Activated naive CD4-positive, alpha-beta T cell (primary cell): ENCODE measurements around the gene KRT8.
"Not testable (repeated sequence)": the region's sequence is repeated elsewhere in the genome, so short reads cannot be mapped to it uniquely, and the experiment has no call there.

Experiments used
- DNase-seq, 4 experiments: peaks; one replicate each; lab custom pipeline; 2025; lab: John Stamatoyannopoulos, UW

KRT8 gene

DNA sequence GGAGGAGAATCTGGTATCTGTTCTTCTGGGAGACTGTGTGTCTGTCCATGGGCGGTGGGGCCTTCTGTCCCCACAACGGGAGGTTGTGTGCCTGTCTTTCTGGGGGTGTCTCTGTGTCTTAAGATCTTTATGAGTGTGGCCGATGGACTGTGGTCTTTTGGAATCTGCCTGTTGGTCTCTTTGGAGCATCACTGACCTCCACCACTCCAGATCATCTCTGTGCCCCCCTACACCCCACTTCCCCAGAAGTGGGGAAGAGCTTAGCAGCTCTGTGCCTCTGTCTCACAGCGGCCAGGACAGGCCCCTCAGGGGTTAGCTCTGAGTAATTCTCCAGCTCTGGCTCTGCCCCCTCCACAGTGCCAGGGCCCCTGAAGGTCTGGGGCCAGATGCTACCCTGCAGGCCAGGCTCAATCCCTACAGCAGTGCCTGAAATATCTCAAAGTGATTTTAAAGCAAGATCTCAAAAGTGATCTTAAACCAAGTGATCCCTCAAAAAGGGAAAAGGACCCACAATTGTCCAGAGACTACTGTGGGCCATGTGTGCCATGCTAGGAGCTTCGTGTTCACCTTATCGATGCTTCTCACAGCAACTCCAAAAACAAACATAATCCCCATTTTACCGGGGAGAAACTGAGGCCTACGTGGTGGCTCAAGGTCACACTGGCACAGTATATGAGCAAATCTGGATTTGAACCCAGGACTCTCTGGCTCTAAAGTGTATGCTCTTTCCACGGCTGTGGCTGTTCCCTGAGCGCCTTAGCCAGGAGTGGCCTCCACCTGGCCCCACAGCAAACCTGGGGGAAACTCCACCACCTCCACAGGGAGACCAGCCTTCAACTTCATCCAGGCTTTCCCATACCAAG is 30.1 kb downstream of the KRT8 start:
- no peak for DNase-seq

DNA sequence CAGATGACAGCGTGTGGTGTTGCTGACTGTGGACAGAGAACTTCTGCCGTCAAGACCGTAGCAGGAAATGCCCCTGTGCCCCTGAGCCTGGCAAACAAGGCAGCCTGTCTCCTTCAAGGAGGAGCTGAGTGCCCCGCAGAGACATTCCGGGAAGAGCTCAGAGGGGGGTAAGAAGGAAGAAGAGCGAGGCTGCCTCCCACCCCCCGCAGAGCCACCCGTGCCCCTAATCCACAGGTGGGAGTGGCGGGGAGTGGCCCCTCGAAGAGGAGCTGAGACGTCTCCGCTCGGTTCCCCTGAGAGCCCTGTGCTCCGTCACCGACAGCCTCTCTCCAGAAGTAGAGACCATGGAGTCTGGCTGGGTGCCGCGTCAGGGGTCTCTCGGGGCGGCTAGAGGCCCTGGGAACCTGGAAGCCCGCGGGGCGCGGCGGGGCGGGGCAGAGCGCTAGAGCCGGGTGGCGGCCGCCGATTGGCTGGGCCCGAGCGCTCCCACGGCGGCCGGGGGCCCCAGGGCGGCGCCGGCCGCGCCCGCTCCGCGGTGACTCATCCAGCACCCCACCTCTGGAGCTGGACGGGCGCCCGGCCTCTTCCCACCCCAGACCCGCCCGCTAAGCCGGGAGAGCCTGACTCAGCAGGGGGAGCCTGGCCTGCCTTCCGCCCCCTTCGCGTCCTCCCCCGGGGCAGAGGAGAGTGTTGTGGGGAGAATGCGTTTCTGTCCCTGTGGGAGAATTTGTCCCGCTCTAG is 30.9 kb downstream of the KRT8 start:
- peak in 2 of 4 experiments; percentile 19 to 21 for DNase-seq

DNA sequence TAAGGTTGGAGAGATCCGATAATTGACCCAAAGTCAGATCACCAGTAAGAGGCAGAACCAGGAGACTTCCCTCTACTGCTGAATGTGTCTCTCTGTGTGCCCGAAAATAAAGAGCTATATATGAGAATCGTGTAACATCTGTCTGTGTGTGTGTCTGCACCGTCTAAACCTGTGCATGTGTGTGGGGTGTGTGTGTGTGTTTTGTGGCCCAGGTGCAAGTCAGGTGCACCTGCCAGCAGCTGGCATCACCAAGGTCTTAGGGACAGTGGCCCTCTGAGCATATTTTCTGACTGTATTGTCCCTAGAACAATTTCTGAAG is 31.4 kb downstream of the KRT8 start:
- DNase-seq = no peak

DNA sequence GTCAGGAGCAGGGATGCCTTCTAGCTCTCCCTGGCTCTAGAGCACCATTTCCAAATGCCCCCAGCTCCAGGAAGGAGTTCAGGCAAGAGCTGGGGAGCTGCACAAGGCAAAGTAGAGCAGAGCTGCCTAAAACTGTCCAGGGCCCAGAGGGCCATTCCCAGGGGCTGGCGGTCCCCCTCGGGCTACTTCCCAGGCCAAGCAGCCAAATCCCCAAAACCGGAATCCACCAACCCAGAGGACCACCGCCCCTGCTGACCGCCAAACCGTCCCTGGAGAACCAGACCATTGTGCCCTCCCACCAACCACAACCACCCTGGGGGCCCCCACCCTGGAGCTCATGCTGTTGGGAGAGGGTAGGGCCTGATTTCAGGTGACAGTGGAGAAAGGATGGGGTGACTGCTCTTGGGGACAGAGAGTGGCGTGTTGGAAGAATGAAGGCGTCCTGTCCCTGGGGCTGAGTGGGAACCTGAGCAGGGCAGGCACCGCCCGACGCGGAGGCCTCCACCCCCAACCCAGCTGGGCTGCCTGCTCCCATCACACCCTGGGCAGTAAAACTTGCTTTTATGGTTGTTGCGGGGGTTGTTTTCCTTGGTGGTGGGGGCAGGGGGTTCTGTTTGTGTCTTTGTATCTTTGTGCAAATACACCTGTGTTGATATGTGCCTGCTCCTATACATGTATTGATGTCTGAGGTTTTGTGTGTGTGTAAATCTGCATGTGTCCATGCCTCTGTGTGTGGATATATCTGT is 32.1 kb downstream of the KRT8 start:
- no peak for DNase-seq

DNA sequence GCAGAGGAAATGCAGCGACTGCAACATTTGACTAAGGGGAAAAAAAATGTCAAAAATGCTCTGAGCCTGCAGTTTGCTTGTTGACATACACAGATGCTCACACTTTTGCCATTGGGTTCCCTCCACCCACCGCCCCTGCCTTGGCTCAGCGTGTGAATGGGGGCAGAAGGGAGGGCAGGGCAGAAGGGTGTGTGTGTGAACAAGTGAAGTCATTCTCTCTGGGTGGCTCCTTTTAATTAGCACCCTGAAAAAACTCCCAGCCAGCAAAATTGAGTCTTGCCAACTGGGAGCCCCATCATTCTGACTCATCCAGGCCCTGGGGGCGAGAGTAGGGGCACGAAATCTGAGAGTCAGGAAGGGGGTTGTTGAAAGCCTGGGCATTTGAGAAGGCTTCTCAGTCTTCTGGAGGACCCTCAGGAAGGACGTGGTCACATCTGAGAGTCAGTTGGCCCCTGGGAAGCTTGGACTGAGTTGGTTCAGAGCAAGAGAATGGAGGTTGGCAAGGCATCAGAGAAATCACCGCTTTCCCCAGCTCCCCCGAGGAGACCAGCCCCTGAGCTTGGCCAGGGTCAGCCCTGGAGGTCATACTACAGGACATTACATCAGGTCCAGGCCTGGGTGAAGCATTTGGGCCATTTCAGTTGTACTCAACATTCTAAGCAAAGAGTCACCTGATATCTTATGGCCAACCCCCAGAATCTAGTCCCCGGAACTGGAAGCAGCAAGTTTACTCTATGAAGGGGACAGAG is 33.4 kb downstream of the KRT8 start:
- no peak for DNase-seq

DNA sequence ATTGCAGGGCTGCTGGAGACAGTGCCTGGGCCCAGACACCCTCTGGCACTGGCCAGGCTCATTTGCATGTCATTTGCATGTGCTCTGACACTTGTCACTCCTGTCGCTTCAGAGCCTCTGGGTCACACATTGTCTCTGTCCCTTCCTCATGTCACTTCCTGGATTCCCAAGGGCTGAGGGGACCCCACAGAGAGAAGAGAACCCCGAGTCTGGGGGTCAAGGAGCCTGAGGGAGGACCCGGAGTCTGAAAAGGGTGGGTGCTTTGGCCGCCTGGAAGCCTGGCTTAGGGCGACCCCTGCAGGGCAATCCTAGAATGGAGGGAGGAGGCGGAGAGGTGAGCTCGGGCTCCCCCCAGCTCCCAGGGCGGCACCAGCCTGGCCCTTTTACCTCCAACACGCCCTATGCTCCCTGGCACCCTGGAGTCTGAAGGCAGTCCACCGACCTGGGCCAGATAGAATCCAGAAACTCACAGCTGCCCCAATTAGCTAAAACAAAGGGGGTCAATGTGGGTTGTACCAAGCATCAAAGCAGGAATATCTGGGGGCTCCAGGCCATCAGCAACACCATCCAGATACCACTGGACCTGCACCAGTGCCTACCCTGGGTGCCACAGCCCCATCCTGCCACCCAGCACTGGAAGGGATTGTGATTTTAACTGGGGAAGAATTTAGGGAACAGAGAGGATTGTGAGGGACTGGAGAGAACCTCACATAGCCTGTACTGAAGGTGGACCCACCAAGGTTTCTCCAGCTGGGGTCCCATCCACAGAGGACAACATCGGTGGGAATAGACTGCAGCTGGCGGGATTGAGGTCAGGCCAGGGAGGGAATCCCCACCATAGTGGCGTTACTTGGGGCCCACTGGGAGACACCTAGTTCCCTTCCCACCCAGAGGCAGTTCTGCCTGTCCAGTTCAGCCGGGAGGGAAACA is 34.2 kb downstream of the KRT8 start:
- peak; percentile 55 to 80 (median 70) for DNase-seq

DNA sequence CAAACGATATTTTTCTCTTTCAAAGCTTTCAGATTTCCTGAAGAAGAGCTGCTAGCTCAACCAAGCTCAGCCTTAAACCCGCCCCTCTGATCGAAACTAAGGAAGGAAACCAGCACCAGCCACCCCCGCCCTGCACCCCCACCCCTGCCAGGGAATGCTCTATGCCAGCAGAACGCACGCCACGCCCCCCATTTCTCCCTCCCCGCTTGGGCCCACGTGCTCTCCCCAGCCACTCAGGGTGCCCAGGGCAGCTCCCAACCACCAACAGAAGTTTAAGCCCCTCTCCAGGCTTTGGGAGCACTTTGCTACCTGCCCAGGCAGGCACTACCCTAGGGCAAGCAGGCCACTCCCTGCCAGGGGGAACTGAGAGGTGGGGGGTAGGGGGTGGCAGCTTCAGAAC is 37.2 kb downstream of the KRT8 start:
- peak in 1 of 4 experiments; percentile 25 for DNase-seq

GRCh38 chr12:52867152-52867551 is 37.7 kb downstream of the KRT8 start:
- DNase-seq = no peak

- no peak for DNase-seq
Measured at GRCh38 chr12:52865090-52865944, 39.6 kb downstream of the KRT8 start.

GRCh38 chr12:52862023-52862422 is 42.9 kb downstream of the KRT8 start:
- no peak for DNase-seq

DNA sequence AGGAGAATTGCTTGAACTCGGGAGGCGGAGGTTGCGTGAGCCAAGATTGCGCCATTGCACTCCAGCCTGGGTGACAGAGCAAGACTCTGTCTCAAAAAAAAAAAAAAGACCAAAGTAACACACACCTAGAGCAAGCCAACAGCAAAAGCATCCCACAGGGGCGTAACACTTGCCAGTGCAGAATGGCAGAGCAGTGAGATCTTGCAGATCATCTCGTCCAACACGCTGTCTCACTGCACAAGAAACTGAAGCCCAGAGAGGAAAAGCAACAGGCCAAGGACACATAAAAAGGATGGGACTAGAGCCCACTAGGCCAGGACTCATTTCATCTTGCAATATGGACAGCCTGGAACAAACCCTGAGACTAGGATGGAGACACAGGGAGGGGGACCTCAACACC is 43.4 kb downstream of the KRT8 start:
- no peak for DNase-seq

DNA sequence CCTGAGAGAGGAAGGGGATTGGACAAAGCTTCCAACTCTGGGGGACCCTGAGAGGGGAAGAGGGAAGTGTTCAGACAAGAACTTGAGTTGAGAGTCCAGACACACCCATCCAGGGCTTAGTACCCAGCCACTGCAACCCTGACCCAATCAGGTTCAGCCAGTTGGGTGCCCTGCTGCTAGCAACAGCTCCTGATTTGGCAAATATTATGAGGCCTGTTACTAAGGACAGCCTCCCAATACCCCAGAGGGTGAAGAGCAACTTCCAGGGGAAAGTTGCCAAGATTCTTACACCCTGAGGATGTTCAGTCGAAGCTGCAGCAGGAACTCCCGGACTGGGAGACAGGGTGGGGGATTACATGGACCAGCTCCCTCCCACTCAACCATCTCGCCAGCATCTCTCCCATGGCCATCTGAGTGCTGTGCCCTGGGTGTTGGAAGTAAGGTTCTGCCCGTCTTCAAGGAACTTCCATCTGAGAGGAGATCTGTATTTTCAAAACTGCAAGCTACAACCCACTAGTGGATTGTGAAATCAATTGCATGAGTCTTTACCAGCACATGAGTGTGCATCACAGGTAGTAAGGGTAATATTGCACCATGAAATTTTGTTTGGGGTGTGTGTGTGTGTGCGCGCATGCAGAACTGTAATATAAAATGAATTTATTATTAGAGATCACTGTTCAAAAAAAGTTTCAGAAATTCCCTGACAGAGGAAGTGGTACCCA is 44.6 kb downstream of the KRT8 start:
- DNase-seq = no peak

DNA sequence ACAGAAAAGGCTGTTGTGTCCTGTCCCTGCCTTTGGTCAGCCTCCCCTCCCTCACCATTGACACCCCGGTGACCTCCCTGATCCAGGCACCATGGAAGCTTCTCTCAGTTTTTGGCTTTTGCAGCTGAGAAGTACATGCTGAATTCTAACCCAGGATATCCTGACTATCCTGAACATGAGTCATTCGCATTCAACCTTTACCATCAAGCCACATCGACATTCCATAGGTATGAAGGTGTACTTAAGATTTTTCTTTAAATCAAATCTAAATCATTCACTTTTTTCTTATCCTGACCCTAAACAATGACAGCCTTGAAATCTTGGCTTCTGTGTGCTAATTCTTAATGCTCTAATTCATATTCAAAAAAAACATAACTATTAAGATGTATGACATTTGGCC is 47.4 kb downstream of the KRT8 start:
- DNase-seq = no peak

DNA sequence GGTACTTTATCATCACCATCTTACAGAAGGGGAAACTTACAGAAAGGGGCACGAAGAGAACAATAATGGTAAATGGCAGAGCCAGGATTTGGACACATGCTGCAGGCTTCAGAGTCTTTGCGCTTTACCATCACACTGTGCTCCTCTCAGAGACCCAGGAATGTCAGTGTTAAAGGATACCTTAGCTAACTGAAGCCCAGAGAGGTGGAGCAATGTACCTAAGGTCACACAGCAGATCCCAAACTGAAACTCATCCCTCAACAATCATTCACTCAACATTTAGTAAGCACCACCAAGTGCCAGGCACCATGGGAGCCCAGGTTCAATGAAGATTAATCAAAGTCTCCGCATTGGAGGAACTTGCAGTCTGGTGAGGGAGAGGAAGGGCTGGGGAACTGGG is 48.1 kb downstream of the KRT8 start:
- DNase-seq = no peak

- not testable (repeated sequence) for DNase-seq
Measured at GRCh38 chr12:52856077-52856476, 48.8 kb downstream of the KRT8 start.

DNA sequence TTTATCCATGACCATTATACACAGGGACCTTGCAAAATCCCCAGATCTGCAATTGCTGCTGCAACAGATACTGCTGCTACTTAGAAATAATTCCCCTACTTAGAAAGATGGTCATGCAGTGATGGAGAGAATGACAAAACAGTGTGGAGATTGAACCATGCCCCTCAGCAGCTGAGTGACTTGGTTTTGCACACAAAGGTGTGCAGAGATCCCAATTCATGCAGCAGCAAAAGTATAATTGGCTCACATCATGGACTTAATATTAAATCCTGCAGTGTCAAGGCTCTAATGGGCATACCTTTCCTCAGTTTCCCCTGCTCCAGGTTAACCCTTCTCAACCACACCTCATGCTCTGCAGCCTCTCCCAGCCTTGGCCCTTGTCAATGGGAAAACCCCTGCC is 53.1 kb downstream of the KRT8 start:
- no peak for DNase-seq

DNA sequence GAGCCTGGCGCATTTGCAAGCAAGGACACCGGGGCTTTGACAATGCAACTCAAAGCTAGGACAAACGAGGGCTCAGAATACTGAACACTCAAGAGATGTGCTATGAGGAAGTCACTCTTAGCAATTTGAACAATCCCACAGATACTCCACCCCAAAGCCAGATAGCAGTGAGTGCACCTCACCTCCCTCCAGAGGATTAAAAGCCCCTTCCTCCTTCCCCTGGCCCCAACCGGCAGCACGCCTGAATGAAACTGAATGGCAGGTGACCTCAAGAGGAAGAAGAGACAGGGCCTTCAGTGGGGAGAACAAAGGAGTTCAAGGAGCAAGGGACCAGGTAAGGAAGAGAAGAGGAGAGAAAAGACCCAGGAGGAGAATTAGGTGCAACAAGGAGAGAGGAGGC is 54.2 kb downstream of the KRT8 start:
- no peak for DNase-seq

DNA sequence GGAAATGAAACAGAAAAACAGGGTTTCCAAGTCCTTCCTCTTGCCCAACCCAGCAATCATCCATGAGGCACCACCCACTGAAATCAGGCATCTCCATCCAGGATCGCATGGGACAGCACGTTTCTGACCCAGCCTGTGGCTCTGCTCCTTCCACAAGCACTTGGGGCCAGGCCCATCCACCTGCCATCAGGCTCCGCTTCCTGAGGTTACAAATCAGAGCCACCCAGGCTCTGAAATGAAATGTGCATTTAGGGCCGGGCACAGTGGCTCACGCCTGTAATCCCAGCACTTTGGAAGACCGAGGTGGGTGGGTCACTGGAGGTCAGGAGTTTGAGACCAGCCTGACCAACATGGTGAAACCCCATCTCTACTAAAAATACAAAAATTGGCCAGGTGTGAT is 55.4 kb downstream of the KRT8 start:
- DNase-seq = no peak

- DNase-seq = no peak
Measured at GRCh38 chr12:52848661-52849255, 56.1 kb downstream of the KRT8 start, which contains the start of gene KRT78. Gene KRT78 (minus strand): TSS chr12:52848994. CDS start chr12:52848930, 64 bp downstream.
